Right atrium auricular region (tissue), 2 donors: Measurements from ENCODE around the gene RXFP1. TPM values are rescaled to one million over a fixed set of nuclear protein-coding genes. Genes with fewer than 3 reads are reported as not detected.

Experiments used
- DNase-seq: peaks from one replicate; pipeline ENCODE4 v3.0.0-alpha.2; 2019; ENCODE audit warnings: low spot score
- H3K27ac ChIP-seq, 2 donors: fragments of 200-600 bp; sonication (generic); 1 replicate in 1 of 2; 2 replicates in 1 of 2; pipeline ENCODE4 v1.5.1; 2016 to 2019
- H3K27me3 ChIP-seq, 2 donors: fragments of 200-600 bp; sonication (generic); one replicate each; pipeline versions ENCODE4 v1.5.1 to v1.6.0; 2017 to 2019
- H3K36me3 ChIP-seq: fragments of 200-600 bp; sonication (generic); one replicate; pipeline ENCODE4 v1.5.1; 2016
- H3K4me1 ChIP-seq, 2 donors: fragments of 200-600 bp; sonication (generic); one replicate each; pipeline versions ENCODE4 v1.5.1 to v1.6.0; 2017 to 2019
- H3K4me3 ChIP-seq, 2 donors: fragments of 200-600 bp; sonication (generic); 1 replicate in 1 of 2; 2 replicates in 1 of 2; pipeline ENCODE4 v1.5.1; 2017 to 2019; ENCODE audit warnings: mild to moderate bottlenecking in 1 of 2, moderate library complexity in 1 of 2
- H3K9me3 ChIP-seq, 2 donors: fragments of 200-600 bp; sonication (generic); one replicate each; pipeline ENCODE4 v1.5.1; 2019
- total RNA-seq, 2 donors: library from RNA; depleted of rRNA; stranded (reverse); fragments of >200 nt; gene quantifications; one replicate each; pipeline ENCODE4 v1.1.0, GENCODE V29; 2016
- TF ChIP-seq, protein P1 (sequence below), 2 donors: fragments of 200-600 bp; sonication (generic); IDR thresholded peaks; one replicate each; pipeline ENCODE4 v1.5.1; 2019; ENCODE audit warnings: antibody characterized with exemption in 2 of 2

The RXFP1 gene
- not detected for total RNA-seq

DNA sequence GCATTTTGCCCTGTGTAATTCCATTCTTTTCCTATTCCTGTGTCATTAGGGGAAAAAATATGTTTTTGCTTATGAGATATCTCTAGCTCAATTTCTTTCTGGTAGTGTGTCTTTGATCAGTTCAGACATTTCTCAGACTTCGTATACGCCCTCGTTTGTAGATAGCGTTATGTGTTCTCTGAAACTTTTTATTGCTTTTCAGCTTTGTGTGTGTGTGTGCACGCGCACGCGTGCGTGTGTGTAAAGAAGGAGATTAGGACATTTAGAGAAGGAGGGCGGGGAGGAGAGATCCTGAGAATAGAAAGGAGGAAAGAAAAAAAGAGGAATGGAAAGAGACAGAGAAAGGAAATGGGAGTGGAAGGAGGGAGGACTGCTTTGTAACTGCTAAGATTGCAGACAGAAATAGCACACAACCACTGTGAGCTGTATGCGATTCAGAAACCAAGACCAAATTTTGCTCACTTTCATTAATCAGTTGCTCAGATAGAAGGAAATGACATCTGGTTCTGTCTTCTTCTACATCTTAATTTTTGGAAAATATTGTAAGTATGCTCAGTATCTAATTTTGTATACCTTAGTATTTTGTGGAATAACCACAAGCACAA is at the start of gene RXFP1:
Gene RXFP1 (plus strand): TSS at position 399 of the 605 bp plus-strand sequence. CDS start 95 bp downstream, at position 494.
- TF ChIP-seq, protein P1, sequence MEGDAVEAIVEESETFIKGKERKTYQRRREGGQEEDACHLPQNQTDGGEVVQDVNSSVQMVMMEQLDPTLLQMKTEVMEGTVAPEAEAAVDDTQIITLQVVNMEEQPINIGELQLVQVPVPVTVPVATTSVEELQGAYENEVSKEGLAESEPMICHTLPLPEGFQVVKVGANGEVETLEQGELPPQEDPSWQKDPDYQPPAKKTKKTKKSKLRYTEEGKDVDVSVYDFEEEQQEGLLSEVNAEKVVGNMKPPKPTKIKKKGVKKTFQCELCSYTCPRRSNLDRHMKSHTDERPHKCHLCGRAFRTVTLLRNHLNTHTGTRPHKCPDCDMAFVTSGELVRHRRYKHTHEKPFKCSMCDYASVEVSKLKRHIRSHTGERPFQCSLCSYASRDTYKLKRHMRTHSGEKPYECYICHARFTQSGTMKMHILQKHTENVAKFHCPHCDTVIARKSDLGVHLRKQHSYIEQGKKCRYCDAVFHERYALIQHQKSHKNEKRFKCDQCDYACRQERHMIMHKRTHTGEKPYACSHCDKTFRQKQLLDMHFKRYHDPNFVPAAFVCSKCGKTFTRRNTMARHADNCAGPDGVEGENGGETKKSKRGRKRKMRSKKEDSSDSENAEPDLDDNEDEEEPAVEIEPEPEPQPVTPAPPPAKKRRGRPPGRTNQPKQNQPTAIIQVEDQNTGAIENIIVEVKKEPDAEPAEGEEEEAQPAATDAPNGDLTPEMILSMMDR (IDR thresholded peaks at IDR 0.05): no peak
- Histone ChIP-seq H3K27ac (no peak within 1 kb of the TSS), H3K4me3 (no peak within 1 kb of the TSS), H3K9me3 (no peaks in the 10 kb centered on the region), H3K27me3 (no peaks in the 10 kb centered on the region), H3K36me3 (no peaks in the 10 kb centered on the region), H3K4me1 (no peaks in the 10 kb centered on the region)
- no peak for DNase-seq

DNA sequence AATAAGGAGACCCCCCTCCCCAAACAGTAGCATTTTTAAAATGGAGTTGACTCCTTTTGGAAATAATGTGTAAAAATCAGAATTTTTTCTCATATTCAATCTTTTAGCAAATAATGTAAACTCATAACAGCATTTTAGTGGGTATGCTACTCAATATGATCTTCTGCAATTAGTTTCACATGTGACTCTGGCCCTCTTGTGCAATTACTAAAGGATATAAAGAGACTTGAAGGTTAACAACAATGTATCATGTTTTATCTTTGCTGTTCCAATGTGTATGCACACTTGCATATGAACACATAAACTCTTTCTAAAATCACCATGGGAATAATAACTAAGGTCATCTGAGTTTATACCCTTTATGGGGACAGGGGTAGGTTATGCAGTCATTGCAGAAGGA is 39.9 kb upstream of the RXFP1 start:
- Histone ChIP-seq H3K4me3 (no peak overlapping the region), H3K36me3 (no peaks in the 10 kb centered on the region)
- TF ChIP-seq, protein P1 (IDR thresholded peaks at IDR 0.05): no peak

DNA sequence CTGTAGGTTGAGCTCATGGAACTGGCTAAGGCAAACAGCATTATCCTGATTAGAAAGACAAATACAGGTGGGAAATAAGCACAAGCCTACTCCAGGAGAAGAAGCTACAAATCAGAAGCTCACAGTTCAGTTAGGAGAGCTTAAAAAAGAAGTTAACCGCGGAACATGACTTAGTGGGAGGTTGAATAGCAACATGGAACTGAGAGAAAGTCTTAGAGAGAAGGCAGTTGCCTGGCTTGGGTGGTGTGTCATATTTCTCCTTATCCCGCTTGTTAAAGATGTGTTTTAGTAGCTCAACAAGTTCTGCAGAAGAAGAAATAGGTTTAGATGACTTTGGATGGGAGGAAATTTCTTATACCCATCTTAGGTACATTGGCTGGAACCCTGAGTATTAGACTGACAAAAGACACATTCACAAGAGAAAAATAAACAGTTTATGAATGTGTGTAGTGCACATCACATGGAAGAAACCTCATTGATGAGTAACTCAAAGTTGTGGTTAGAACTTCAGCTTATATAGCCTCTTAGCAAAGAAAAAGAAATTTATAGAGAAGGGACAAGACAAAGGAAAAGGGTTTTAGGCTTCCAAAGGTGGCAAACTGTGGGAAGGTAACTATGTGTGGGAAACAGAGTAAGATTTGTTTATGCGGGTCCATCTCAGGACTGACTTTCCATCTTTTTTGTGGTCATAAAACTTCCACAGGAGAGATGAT is 37.4 kb upstream of the RXFP1 start:
- no peak overlapping the region for H3K27ac ChIP-seq
- TF ChIP-seq, protein P1 (IDR thresholded peaks at IDR 0.05): no peak
- H3K9me3 ChIP-seq: no peaks in the 10 kb centered on the region
- no peak for DNase-seq
- no peaks in the 10 kb centered on the region for H3K27me3 ChIP-seq
- no peaks in the 10 kb centered on the region for H3K36me3 ChIP-seq
- no peaks in the 10 kb centered on the region for H3K4me1 ChIP-seq
- no peak overlapping the region for H3K4me3 ChIP-seq

More for the DNA sequence above, 39.9 kb upstream of the RXFP1 start:
- H3K4me1 ChIP-seq: no peaks in the 10 kb centered on the region
- H3K27me3 ChIP-seq: no peaks in the 10 kb centered on the region
- H3K27ac ChIP-seq: no peak overlapping the region
- DNase-seq: no peak
- H3K9me3 ChIP-seq: no peaks in the 10 kb centered on the region

DNA sequence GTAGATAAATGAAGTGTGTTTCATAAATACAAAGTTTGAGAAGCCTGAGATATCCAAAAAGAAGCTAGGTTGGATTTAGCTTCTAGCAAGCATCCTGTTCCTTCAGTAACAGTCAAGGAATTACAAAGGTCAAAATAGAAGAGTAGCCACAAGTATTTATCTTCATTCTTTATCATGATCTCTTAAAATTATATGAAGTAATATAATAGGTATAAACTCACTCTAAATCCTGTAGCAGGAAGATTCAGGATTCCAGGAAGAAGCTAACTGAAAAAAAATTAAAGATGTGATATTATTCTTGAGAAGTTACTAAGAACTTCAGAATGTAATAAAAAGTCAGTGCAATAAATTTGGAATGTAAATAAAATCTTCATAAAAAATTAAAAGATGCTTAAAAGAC is 31.1 kb upstream of the RXFP1 start:
- Histone ChIP-seq H3K9me3 (no peaks in the 10 kb centered on the region), H3K27ac (no peak overlapping the region), H3K27me3 (no peaks in the 10 kb centered on the region), H3K4me3 (no peak overlapping the region), H3K4me1 (no peaks in the 10 kb centered on the region), H3K36me3 (no peaks in the 10 kb centered on the region)
- TF ChIP-seq, protein P1 (IDR thresholded peaks at IDR 0.05): no peak
- no peak for DNase-seq

DNA sequence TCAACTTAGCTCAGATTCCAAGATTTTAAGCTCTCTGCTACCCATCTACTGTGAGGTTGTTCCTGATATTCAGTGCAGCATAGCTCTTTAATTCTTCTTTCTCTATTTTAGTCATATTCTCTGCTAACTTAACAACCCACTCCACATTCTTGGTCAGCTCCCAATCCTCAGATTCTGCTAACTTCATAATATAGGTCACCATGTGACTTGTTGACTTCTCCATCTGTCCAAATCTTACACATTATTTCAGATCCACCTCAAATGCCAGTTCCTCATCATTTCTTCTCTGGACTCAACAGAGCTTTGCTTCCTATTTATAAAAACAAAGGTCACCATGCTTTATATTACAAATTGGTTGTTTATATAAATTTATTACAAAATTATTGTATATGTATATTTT is 29.3 kb upstream of the RXFP1 start:
- TF ChIP-seq, protein P1 (IDR thresholded peaks at IDR 0.05): no peak

More for the DNA sequence above, 29.3 kb upstream of the RXFP1 start:
- H3K9me3 ChIP-seq: no peaks in the 10 kb centered on the region
- H3K4me3 ChIP-seq: no peak overlapping the region
- H3K36me3 ChIP-seq: no peaks in the 10 kb centered on the region
- no peak for DNase-seq
- H3K4me1 ChIP-seq: no peaks in the 10 kb centered on the region
- H3K27ac ChIP-seq: no peak overlapping the region
- H3K27me3 ChIP-seq: no peaks in the 10 kb centered on the region
